SK-N-SH (cell line): ENCODE results near the gene UGT1A7. TPM values are rescaled to one million over a fixed set of nuclear protein-coding genes. Genes with fewer than 3 reads are reported as not detected.

Source experiments
- CTCF ChIA-PET: fragments of 300-600, 350-600 bp; formaldehyde crosslinking; extraction: SDS; loops from one replicate; lab custom pipeline; 2021; lab: Yijun Ruan, JAX
- POLR2A ChIA-PET: fragments of 350-600 bp; sonication (Branson Sonifier 250); formaldehyde crosslinking; extraction: SDS; loops from one replicate; lab custom pipeline; 2020; ENCODE audit warnings: antibody characterized with exemption, inconsistent platforms; lab: Yijun Ruan, JAX
- DNase-seq: peaks from one replicate; pipeline ENCODE4 v3.0.0; 2012
- H2AFZ ChIP-seq: fragments of 200-600 bp; sonication (generic); 2 replicates; pipeline ENCODE4 v1.8.1; 2016; ENCODE audit warnings: antibody characterized with exemption, mild to moderate bottlenecking, low read depth
- H3F3A ChIP-seq: fragments of 200-600 bp; sonication (generic); replicated peaks from 2 replicates; pipeline ENCODE3; 2016; ENCODE audit warnings: antibody characterized with exemption, mild to moderate bottlenecking; ENCODE audit not compliant: insufficient read depth
- H3K27ac ChIP-seq, 2 experiments: fragments of 200-500 bp in 1 of 2; fragments of 200-600 bp in 1 of 2; sonication (Bioruptor generic) in 1 of 2; sonication (generic), shearing (Covaris generic) in 1 of 2; 2 replicates each; pipeline versions ENCODE4 v1.5.1 to v1.6.1; 2014 to 2016; ENCODE audit warnings: low read depth in 2 of 2, inconsistent platforms in 1 of 2, low read length in 1 of 2, mild to moderate bottlenecking in 1 of 2, mixed read lengths in 1 of 2
- H3K27me3 ChIP-seq: fragments of 200-600 bp; sonication (generic), shearing (Covaris generic); 2 replicates; pipeline ENCODE4 v1.6.1; 2016; ENCODE audit warnings: mixed run types; ENCODE audit not compliant: insufficient read depth
- H3K36me3 ChIP-seq, 2 experiments: fragments of 200-500 bp in 1 of 2; fragments of 200-600 bp in 1 of 2; sonication (Bioruptor generic) in 1 of 2; sonication (generic) in 1 of 2; replicated peaks in 1 of 2; 2 replicates each; pipeline versions ENCODE3 to v1.5.1; 2014 to 2016; ENCODE audit warnings: low read length in 1 of 2, mild to moderate bottlenecking in 1 of 2; ENCODE audit not compliant: insufficient read depth in 2 of 2, control insufficient read depth in 1 of 2
- H3K4me1 ChIP-seq, 2 experiments: fragments of 200-500 bp in 1 of 2; fragments of 200-600 bp in 1 of 2; sonication (Bioruptor generic) in 1 of 2; sonication (generic), shearing (Covaris generic) in 1 of 2; 2 replicates each; pipeline versions ENCODE4 v1.5.1 to v1.6.1; 2014 to 2016; ENCODE audit warnings: low read depth in 1 of 2, low read length in 1 of 2, mixed run types in 1 of 2; ENCODE audit not compliant: insufficient read depth in 2 of 2, control insufficient read depth in 1 of 2
- H3K4me2 ChIP-seq: fragments of 200-600 bp; sonication (generic), shearing (Covaris generic); 2 replicates; pipeline ENCODE4 v1.6.1; 2017; ENCODE audit warnings: mixed run types
- H3K4me3 ChIP-seq, 2 experiments: fragments of 200-500 bp in 1 of 2; fragments of 200-600 bp in 1 of 2; sonication (Bioruptor generic) in 1 of 2; sonication (generic), shearing (Covaris generic) in 1 of 2; 2 replicates each; pipeline versions ENCODE4 v1.5.1 to v1.8.1; 2014 to 2016; ENCODE audit warnings: low read depth in 2 of 2, inconsistent platforms in 1 of 2, low read length in 1 of 2, mild to moderate bottlenecking in 1 of 2, mixed read lengths in 1 of 2, moderate library complexity in 1 of 2
- H3K79me2 ChIP-seq: fragments of 200-600 bp; sonication (generic); 2 replicates; pipeline ENCODE4 v1.8.1; 2017; ENCODE audit warnings: mild to moderate bottlenecking; ENCODE audit not compliant: insufficient read depth
- H3K9ac ChIP-seq: fragments of 200-600 bp; sonication (generic); 2 replicates; pipeline ENCODE4 v1.6.1; 2017; ENCODE audit warnings: mixed run types
- H3K9me2 ChIP-seq: fragments of 200-600 bp; sonication (generic); 2 replicates; pipeline ENCODE4 v1.6.1; 2017; ENCODE audit warnings: mixed run types
- H3K9me3 ChIP-seq: fragments of 200-600 bp; sonication (generic); 2 replicates; pipeline ENCODE4 v1.6.1; 2017; ENCODE audit warnings: mixed run types, mild to moderate bottlenecking, moderate library complexity
- H4K20me1 ChIP-seq: fragments of 200-600 bp; sonication (generic); 2 replicates; pipeline ENCODE4 v1.6.1; 2017; ENCODE audit warnings: mild to moderate bottlenecking, mixed run types; ENCODE audit not compliant: insufficient read depth
- GATA2 ChIP-seq: sonication (generic); formaldehyde crosslinking; IDR thresholded peaks from 2 replicates; pipeline ENCODE4 v1.5.0; 2020; ENCODE audit warnings: mild to moderate bottlenecking, missing genetic modification reagents
- MEF2A ChIP-seq: IDR thresholded peaks from 2 replicates; pipeline ENCODE4 v1.4.0; 2012; ENCODE audit warnings: low read depth, borderline replicate concordance
- NRF1 ChIP-seq: IDR thresholded peaks from 2 replicates; pipeline ENCODE4 v1.6.1; 2012; ENCODE audit warnings: low read depth, mild to moderate bottlenecking, low read length
- POLR2AphosphoS5 ChIP-seq: IDR thresholded peaks from 2 replicates; pipeline ENCODE4 v1.6.1; 2012; ENCODE audit warnings: low read depth, low read length
- RAD21 ChIP-seq: IDR thresholded peaks from 2 replicates; pipeline ENCODE4 v1.6.1; 2012; ENCODE audit warnings: mild to moderate bottlenecking, low read length
- RXRA ChIP-seq: IDR thresholded peaks from 2 replicates; pipeline ENCODE4 v1.4.0; 2012; ENCODE audit warnings: low read depth, mild to moderate bottlenecking, borderline replicate concordance
- SIN3A ChIP-seq: IDR thresholded peaks from 2 replicates; pipeline ENCODE4 v1.6.1; 2012; ENCODE audit warnings: low read depth, mild to moderate bottlenecking, low read length, moderate library complexity, borderline replicate concordance
- TCF12 ChIP-seq: IDR thresholded peaks from 2 replicates; pipeline ENCODE4 v1.4.0; 2012
- WGBS: methylation state at CpG from one replicate; pipeline ENCODE4 v1.1.6; 2017; ENCODE audit warnings: low lambda C conversion rate; 5-methylcytosine and 5-hydroxymethylcytosine counted together
- polyA plus RNA-seq, 3 experiments: library from polyadenylated mRNA; depleted of rRNA; stranded (reverse); fragments of >200 nt; gene quantifications; 2 replicates each; pipeline ENCODE4 v1.2.3, GENCODE V29; 2012
- TF ChIP-seq, protein P1 (sequence below): fragments of 150-350 bp; IDR thresholded peaks from 2 replicates; pipeline ENCODE4 v1.6.1; 2017; ENCODE audit warnings: antibody characterized with exemption, low read length, low read depth, borderline replicate concordance
- TF ChIP-seq, protein P2 (sequence below): IDR thresholded peaks from 2 replicates; pipeline ENCODE4; 2012
- TF ChIP-seq, protein P3 (sequence below): IDR thresholded peaks from 2 replicates; pipeline ENCODE4 v1.4.0; 2012; ENCODE audit warnings: low read depth
- TF ChIP-seq, protein P4 (sequence below): fragments of 150-350 bp; IDR thresholded peaks from 2 replicates; pipeline ENCODE4 v1.6.1; 2016; ENCODE audit warnings: mild to moderate bottlenecking, low read depth, low read length

The UGT1A7 gene
- polyA plus RNA-seq, 1 of the 3 experiments (the other 2 are of a cell fraction): not detected

DNA sequence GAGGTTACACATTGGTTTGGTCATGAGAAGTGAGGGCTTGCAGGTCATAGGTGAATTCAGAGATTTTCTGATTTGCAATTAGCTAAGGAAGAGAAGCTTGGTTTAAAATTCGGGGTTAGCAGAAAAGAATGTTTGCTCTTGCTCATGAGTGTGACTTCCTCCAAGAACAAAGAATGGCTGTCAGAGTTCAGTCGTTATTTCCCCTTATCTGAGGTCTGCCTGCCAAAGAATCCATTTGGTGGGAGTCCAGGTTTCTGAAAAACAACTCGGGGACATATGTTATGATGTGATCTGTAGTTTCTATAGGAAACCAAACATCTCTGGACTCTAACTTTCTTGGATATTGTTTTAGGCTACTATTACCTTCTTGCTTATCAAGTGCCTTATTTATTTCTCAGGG is 7.8 kb downstream of the UGT1A7 start:
- TF ChIP-seq NRF1 (no peak), GATA2 (CRISPR knock-in tag) (no peak), POLR2AphosphoS5 (no peak), SIN3A (no peak), RXRA (no peak), MEF2A (no peak)
- TF ChIP-seq, protein P1, sequence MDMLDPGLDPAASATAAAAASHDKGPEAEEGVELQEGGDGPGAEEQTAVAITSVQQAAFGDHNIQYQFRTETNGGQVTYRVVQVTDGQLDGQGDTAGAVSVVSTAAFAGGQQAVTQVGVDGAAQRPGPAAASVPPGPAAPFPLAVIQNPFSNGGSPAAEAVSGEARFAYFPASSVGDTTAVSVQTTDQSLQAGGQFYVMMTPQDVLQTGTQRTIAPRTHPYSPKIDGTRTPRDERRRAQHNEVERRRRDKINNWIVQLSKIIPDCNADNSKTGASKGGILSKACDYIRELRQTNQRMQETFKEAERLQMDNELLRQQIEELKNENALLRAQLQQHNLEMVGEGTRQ: no peak
- TF ChIP-seq, protein P2, sequence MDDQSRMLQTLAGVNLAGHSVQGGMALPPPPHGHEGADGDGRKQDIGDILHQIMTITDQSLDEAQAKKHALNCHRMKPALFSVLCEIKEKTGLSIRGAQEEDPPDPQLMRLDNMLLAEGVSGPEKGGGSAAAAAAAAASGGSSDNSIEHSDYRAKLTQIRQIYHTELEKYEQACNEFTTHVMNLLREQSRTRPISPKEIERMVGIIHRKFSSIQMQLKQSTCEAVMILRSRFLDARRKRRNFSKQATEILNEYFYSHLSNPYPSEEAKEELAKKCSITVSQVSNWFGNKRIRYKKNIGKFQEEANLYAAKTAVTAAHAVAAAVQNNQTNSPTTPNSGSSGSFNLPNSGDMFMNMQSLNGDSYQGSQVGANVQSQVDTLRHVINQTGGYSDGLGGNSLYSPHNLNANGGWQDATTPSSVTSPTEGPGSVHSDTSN: no peak
- TF ChIP-seq, protein P3, sequence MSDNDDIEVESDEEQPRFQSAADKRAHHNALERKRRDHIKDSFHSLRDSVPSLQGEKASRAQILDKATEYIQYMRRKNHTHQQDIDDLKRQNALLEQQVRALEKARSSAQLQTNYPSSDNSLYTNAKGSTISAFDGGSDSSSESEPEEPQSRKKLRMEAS: no peak
- H4K20me1 ChIP-seq: no peaks in the 10 kb centered on the region
- no peak overlapping the region for H3K4me2 ChIP-seq
- H3K9ac ChIP-seq: no peak overlapping the region
- H3K9me2 ChIP-seq: no peaks in the 10 kb centered on the region
- H3K4me1 ChIP-seq: no peaks in the 10 kb centered on the region
- no peaks in the 10 kb centered on the region for H3F3A ChIP-seq
- DNase-seq: no peak
- no peak overlapping the region for H3K27ac ChIP-seq
- CTCF ChIA-PET: no interaction called here
- H3K9me3 ChIP-seq: no peaks in the 10 kb centered on the region
- 23% methylated on average over 3 of the region's 3 CpGs for WGBS
- no peaks in the 10 kb centered on the region for H3K79me2 ChIP-seq
- POLR2A ChIA-PET: no interaction called here
- no peak overlapping the region for H3K4me3 ChIP-seq
- H3K36me3 ChIP-seq: no peaks in the 10 kb centered on the region
- no peak overlapping the region for H2AFZ ChIP-seq
- no peaks in the 10 kb centered on the region for H3K27me3 ChIP-seq

DNA sequence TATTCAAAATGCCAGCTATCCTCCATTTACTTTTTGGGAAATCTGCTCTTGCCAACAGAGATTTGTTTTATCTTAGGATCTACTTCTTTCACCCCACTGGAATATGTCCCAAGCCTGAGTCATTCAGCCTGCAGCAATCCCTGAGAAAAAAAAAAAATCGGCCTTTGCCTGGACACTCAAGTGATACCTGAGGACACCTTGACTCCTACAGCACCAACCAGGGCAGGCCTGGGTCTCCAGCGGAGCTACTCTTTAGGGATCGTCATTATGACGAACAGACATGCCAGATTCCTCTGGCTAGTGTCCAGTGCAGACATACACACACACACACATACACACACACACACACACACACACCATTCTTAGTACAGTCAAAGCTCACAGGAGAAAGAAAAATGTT is 8.7 kb downstream of the UGT1A7 start:
- Histone ChIP-seq H3K4me3 (no peak overlapping the region), H3K4me1 (no peaks in the 10 kb centered on the region), H3F3A (no peaks in the 10 kb centered on the region), H3K9me2 (no peaks in the 10 kb centered on the region), H3K27ac (no peak overlapping the region), H3K36me3 (no peaks in the 10 kb centered on the region), H3K4me2 (no peak overlapping the region), H2AFZ (no peak overlapping the region), H3K27me3 (no peaks in the 10 kb centered on the region)
- no peak for DNase-seq
- ChIA-PET POLR2A (no interaction called here), CTCF (interaction anchor here (1.2 kb wide), 1 partner anchor 21 kb away, joined by 4 read pairs; no protein-coding TSS in a partner anchor)
- WGBS: 51% methylated on average over 4 of the region's 4 CpGs
- TF ChIP-seq, protein P1: no peak
- TF ChIP-seq RAD21: no peak
- no peak for TF ChIP-seq POLR2AphosphoS5
- TF ChIP-seq RXRA: no peak
- no peak for TF ChIP-seq TCF12
- TF ChIP-seq, protein P4, sequence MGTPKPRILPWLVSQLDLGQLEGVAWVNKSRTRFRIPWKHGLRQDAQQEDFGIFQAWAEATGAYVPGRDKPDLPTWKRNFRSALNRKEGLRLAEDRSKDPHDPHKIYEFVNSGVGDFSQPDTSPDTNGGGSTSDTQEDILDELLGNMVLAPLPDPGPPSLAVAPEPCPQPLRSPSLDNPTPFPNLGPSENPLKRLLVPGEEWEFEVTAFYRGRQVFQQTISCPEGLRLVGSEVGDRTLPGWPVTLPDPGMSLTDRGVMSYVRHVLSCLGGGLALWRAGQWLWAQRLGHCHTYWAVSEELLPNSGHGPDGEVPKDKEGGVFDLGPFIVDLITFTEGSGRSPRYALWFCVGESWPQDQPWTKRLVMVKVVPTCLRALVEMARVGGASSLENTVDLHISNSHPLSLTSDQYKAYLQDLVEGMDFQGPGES: no peak
- TF ChIP-seq, all 33 proteins: peak for 0
- Histone ChIP-seq H3K79me2 (no peaks in the 10 kb centered on the region), H3K9me3 (no peaks in the 10 kb centered on the region), H3K9ac (no peak overlapping the region), H4K20me1 (no peaks in the 10 kb centered on the region)
